Choroid plexus epithelial cell (primary cell): ENCODE measurements around the gene PTPRT.

Experiments used
- DNase-seq: peaks from one replicate; pipeline ENCODE4 v3.0.0-alpha.2; 2010; ENCODE audit warnings: low read depth
- H3K4me3 ChIP-seq: 2 replicates; pipeline ENCODE4 v1.5.1; 2011; ENCODE audit warnings: low read depth, mild to moderate bottlenecking, control low read depth, low read length, moderate library complexity
- CTCF ChIP-seq: conservative IDR thresholded peaks from 2 replicates; pipeline ENCODE4 v1.5.1; 2011; ENCODE audit warnings: low read depth, mild to moderate bottlenecking, control low read depth, inconsistent platforms, low read length, moderate library complexity

PTPRT gene

GRCh38 chr20:42979720-42980119, 210.0 kb downstream of the PTPRT start:
- no peak for DNase-seq
- no peak overlapping the region for H3K4me3 ChIP-seq
- TF ChIP-seq CTCF = no peak

DNA sequence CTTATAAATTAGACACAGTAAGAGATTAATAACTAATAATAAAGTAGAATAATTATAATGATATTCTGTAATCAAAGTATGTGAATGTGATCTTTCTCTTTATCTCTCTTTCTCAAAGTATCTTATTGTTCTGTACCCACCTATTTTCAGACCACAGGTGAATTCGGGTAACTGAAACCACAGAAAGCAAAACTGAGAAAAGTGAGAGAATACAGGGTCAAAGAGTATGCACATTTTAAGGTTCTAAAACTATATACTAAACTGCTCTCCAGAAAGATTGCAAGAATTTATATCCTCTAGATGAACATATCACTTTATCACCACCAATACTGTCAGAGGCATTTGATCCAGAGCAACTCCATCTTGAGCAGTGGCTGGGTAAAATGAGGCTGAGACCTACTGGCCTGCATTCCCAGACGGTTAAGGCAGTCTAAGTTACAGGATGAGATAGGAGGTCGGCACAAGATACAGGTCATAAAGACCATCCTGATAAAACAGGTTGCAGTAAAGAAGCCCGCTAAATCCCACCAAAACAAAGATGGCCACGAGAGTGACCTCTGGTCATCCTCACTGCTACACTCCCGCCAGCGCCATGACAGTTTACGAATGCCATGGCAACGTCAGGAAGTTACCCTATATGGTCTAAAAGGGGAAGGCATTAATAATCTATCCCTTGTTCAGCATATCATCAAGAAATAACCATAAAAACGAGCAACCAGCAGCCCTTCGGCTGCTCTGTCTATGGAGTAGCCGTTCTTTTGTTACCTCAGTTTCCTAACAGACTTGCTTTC, 211.3 kb downstream of the PTPRT start:
- DNase-seq = no peak
- TF ChIP-seq CTCF = no peak
- H3K4me3 ChIP-seq = no peak overlapping the region

DNA sequence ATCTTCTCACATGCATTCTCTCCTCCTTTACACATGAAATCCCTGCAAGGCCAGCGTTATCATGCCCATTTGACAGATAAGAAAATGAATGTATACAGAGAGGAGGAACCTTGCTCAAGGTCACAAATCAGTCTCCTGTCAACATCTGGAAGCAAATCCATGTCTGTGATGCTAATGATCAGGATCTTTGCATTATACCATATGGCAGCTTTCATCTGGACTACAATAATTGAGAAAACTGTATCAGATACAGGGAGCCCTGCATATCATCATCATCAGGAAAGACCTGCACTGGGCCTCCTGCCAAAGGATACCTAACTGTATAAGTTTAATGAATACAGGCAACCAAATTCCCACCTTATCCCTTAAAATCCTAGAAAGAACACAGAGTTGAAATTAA, 213.7 kb downstream of the PTPRT start:
- DNase-seq = no peak
- H3K4me3 ChIP-seq = no peak overlapping the region
- no peak for TF ChIP-seq CTCF

DNA sequence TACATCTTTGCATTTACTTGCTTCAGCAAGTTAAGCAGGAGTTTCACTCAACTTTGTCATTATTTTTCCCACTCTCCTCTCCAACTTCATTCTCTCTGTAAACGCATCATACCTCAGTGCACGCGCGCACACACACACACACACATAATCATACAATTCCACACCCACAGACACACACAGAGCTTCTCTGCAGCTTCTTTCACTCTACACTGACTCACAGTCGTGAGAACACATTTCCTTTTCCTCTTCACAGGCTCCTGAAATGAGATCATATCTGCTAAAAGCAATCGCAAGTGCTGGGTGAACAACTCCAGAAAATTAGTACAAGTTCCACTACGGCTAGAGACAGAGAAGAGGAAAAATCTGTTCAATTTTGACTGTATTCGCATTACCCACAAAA, 215.4 kb downstream of the PTPRT start:
- no peak for TF ChIP-seq CTCF
- DNase-seq = no peak
- H3K4me3 ChIP-seq = no peak overlapping the region

DNA sequence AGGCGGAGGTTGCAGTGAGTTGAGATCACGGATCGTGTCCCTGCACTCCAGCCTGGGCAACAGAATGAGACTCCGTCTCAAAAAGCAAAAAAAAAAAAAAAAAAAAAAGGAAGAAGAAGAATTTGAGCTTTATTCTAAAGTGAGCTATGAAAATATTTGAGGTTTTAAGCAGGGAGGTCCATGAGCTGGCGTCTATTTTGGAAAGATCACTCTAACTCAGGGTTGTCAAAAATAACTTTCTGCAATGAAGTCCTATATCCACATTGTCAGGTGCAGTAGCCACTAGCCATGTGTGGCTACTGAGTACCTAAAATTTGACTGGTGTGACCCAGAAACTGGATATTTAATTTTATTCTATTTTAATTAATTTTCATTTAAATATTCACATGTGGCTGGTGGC, 217.1 kb downstream of the PTPRT start:
- no peak for TF ChIP-seq CTCF
- DNase-seq = no peak
- H3K4me3 ChIP-seq = no peak overlapping the region

- DNase-seq = no peak
- no peak for TF ChIP-seq CTCF
These were observed 221.0 kb downstream of the PTPRT start for GRCh38 chr20:42968746-42969145.

GRCh38 chr20:42963796-42964195, 225.9 kb downstream of the PTPRT start:
- H3K4me3 ChIP-seq = no peak overlapping the region
- TF ChIP-seq CTCF = no peak
- DNase-seq = no peak

More at GRCh38 chr20:42968746-42969145, 221.0 kb downstream of the PTPRT start:
- no peak overlapping the region for H3K4me3 ChIP-seq
